ENCODE results near the gene METTL4. TPM values are rescaled to one million over a fixed set of nuclear protein-coding genes. Genes with fewer than 3 reads are reported as not detected.

METTL4 gene
- total and polyA plus RNA-seq, 2 of the 8 experiments (the other 6 are each of a cell fraction or from before 2014, with no cell fraction given): 8.5 to 11.5 TPM

DNA sequence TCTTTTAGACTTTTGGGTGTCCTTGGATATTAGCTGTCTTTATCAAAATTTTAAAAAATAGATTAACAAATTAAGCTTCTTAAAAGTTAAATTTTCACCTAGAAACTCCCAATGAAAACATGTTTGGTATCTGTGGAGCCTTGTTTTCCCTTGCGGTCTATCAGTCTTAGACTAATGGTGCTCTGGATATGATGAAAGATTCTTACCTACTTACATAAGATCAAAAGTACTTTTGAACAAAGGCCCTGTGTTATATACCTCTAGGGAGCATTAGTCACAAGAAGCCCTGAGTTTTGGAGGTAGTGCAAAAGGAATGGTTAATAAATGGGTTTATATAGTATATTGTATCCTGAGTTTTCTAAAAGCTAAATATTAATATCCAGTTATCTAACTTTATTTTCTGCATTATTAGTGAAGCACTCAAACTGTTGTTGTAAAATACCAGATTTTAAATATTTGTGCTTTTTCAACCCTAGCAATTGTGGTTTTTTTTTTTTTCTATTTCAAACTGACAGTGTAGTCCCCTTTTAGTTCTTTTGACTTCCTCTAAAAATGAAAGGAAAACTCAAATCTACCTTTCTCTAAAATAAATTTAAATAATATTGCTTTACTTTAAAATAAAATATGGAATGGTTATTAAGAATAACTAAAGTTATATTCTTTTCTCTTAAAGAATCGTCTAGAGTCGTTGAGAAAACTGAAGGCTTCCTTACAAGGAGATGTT, 18.2 kb upstream of the METTL4 start:
- Histone ChIP-seq H2BK20ac (ENCODE audit: low read length) (no peak overlapping the region), H2BK120ac (replicated peaks; ENCODE audit: low read depth, low read length) (no peak overlapping the region), H2AK5ac (ENCODE audit: low read depth, low read length) (no peak overlapping the region), H3K79me1 (ENCODE audit: low read depth, low read length) (no peaks in the 10 kb centered on the region), H3K4me2 (ENCODE audit: insufficient read depth in 1 of 2, low read depth in 2 of 2, low read length in 2 of 2) (no peak overlapping the region), H3K4ac (replicated peaks; ENCODE audit: insufficient read length, low read depth, low read length) (no peak overlapping the region), H3K4me1 (replicated peaks in 1 of 4; ENCODE audit: control insufficient read depth in 3 of 4, insufficient read depth in 4 of 4, low read length in 3 of 4) (no peaks in the 10 kb centered on the region), H3K27me3 (replicated peaks in 1 of 4; ENCODE audit: control insufficient read depth in 3 of 4, extremely low read depth in 1 of 4, insufficient read depth in 3 of 4, low read length in 3 of 4) (peaks cover 0 to 1% (median 0%) of the 10 kb centered on the region in 4 experiments; a peak in 1 of 7 replicates), H2BK12ac (ENCODE audit: low read depth, low read length) (no peak overlapping the region), H3K56ac (replicated peaks; ENCODE audit: insufficient read length, low read depth, low read length) (no peak overlapping the region), H3K23ac (ENCODE audit: insufficient read length) (no peak overlapping the region), H3K36me3 (ENCODE audit: control insufficient read depth in 2 of 4, insufficient read depth in 4 of 4, low read length in 3 of 4) (peaks cover 14 to 84% (median 45%) of the 10 kb centered on the region in 4 experiments), H3K18ac (ENCODE audit: extremely low read depth, low read length) (no peak overlapping the region), H2AFZ (ENCODE audit: low read length) (no peak overlapping the region), H4K8ac (ENCODE audit: extremely low read depth, insufficient read depth, low read length) (no peak overlapping the region), H4K20me1 (replicated peaks in 1 of 2; ENCODE audit: control insufficient read depth in 1 of 2, insufficient read depth in 2 of 2, low read length in 2 of 2) (peaks cover 0 to 2% of the 10 kb centered on the region in 2 experiments), H3K27ac (ENCODE audit: low read depth, low read length) (no peak overlapping the region), H2BK15ac (ENCODE audit: low read length) (no peak overlapping the region), H3K23me2 (ENCODE audit: low read depth, low read length) (no peaks in the 10 kb centered on the region), H4K5ac (ENCODE audit: insufficient read length, low read depth, low read length) (no peak overlapping the region), H4K91ac (replicated peaks; ENCODE audit: insufficient read length, low read length) (no peak overlapping the region), H3K4me3 (ENCODE audit: extremely low read depth in 1 of 4, insufficient read depth in 2 of 4, low read depth in 3 of 4, low read length in 4 of 4) (no peak overlapping the region), H3K9ac (replicated peaks in 1 of 4; ENCODE audit: extremely low read depth in 1 of 4, low read depth in 3 of 4, low read length in 3 of 4) (no peak overlapping the region), H3K14ac (ENCODE audit: insufficient read length) (no peak overlapping the region), H3K79me2 (ENCODE audit: control insufficient read depth in 1 of 2, insufficient read depth in 2 of 2, low read length in 2 of 2) (no peaks in the 10 kb centered on the region), H3K9me3 (ENCODE audit: insufficient read depth in 2 of 2, low read depth in 1 of 2, low read length in 1 of 2) (no peaks in the 10 kb centered on the region), H2BK5ac (ENCODE audit: low read depth, low read length) (no peak overlapping the region)
- POLR2A ChIA-PET (ENCODE audit: partially characterized antibody): interaction anchor here (1.0 to 1.4 kb wide), 2 partner anchors 15 to 19 kb away, joined by 3 to 4 read pairs; partner anchors contain the start of genes METTL4 and NDC80
- FAIRE-seq: no peak
- WGBS, 2 experiments (ENCODE audit: extremely low coverage in 1 of 2, insufficient coverage in 1 of 2, insufficient read length in 1 of 2, insufficient replicate concordance in 2 of 2, low coverage in 1 of 2, low lambda C conversion rate in 2 of 2, missing lambda C conversion rate in 1 of 2): 84% methylated on average over 3 of the region's 3 CpGs; no CpG with 5 or more reads in 1 of the 2 experiments
- no peak for DNase-seq (ENCODE audit: low read depth in 1 of 2, low spot score in 2 of 2)
- CTCF ChIA-PET (ENCODE audit: partially characterized antibody): interaction anchor here (0.6 to 1.0 kb wide), 2 partner anchors 10 to 18 kb away, joined by 3 read pairs; no protein-coding TSS in a partner anchor
- TF ChIP-seq RFX5 (IDR thresholded peaks at IDR 0.05; ENCODE audit: borderline replicate concordance, low read depth, low read length): no peak
- TF ChIP-seq EGR1 (IDR thresholded peaks at IDR 0.05; ENCODE audit: borderline replicate concordance, low read depth, low read length): no peak
- no peak for TF ChIP-seq CHD1 (IDR thresholded peaks at IDR 0.05; ENCODE audit: low read depth, low read length)
- no peak for TF ChIP-seq NRF1 (IDR thresholded peaks at IDR 0.05; ENCODE audit: low read depth, low read length)
- TF ChIP-seq SIX5 (IDR thresholded peaks at IDR 0.05; ENCODE audit: low read depth, low read length): no peak
- TF ChIP-seq TEAD4 (IDR thresholded peaks at IDR 0.05; ENCODE audit: low read depth, low read length): no peak
- TF ChIP-seq, protein P1, sequence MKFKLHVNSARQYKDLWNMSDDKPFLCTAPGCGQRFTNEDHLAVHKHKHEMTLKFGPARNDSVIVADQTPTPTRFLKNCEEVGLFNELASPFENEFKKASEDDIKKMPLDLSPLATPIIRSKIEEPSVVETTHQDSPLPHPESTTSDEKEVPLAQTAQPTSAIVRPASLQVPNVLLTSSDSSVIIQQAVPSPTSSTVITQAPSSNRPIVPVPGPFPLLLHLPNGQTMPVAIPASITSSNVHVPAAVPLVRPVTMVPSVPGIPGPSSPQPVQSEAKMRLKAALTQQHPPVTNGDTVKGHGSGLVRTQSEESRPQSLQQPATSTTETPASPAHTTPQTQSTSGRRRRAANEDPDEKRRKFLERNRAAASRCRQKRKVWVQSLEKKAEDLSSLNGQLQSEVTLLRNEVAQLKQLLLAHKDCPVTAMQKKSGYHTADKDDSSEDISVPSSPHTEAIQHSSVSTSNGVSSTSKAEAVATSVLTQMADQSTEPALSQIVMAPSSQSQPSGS (IDR thresholded peaks at IDR 0.05; ENCODE audit: low read length): no peak
- no peak for TF ChIP-seq BRCA1 (IDR thresholded peaks at IDR 0.05; ENCODE audit: low read depth, low read length)
- TF ChIP-seq CBX8 (IDR thresholded peaks at IDR 0.05; ENCODE audit: borderline replicate concordance, low read depth, low read length): no peak

Measured in H1 (cell line).